Chondrocyte (in vitro differentiated cells): ENCODE measurements around the gene SLC43A2. TPM values are rescaled to one million over a fixed set of nuclear protein-coding genes. Genes with fewer than 3 reads are reported as not detected.
A peak's percentile ranks its signal among the peaks of the same experiment; 100 is the strongest.

Source experiments
- DNase-seq: peaks from one replicate; pipeline ENCODE4 v3.0.0; 2021; ENCODE audit warnings: mixed read lengths, low spot score
- H3K27ac Mint-ChIP-seq: one replicate; pipeline ENCODE4 v1.8.0; 2021; ENCODE audit warnings: mild to moderate bottlenecking, moderate library complexity, mixed read lengths; ENCODE audit not compliant: unreplicated experiment
- H3K27me3 Mint-ChIP-seq: 2 replicates; pipeline ENCODE4 v1.8.0; 2021; ENCODE audit warnings: low read depth, mixed read lengths
- H3K36me3 Mint-ChIP-seq: 2 replicates; pipeline ENCODE4 v1.8.0; 2021; ENCODE audit warnings: low read depth, mixed read lengths
- H3K4me1 Mint-ChIP-seq: 2 replicates; pipeline ENCODE4 v1.8.0; 2021; ENCODE audit warnings: low read depth, mild to moderate bottlenecking, mixed read lengths
- H3K4me3 Mint-ChIP-seq: one replicate; pipeline ENCODE4 v1.8.0; 2021; ENCODE audit warnings: mild to moderate bottlenecking, moderate library complexity, mixed read lengths; ENCODE audit not compliant: unreplicated experiment
- H3K9me3 Mint-ChIP-seq: 2 replicates; pipeline ENCODE4 v1.8.0; 2021; ENCODE audit warnings: low read depth, mixed read lengths
- CTCF ChIP-seq: fragments of 200-600 bp; sonication (generic); IDR thresholded peaks from 2 replicates; pipeline ENCODE4 v1.5.0; 2021; ENCODE audit warnings: antibody characterized with exemption, mild to moderate bottlenecking, moderate library complexity
- total RNA-seq: library from RNA; stranded (reverse); gene quantifications from 3 replicates; pipeline ENCODE4 v1.2.1, GENCODE V29; 2021

Gene SLC43A2
- total RNA-seq, 1 donor from 2014 or later = 3.3 TPM

- Mint-ChIP-seq H3K27ac (peak overlapping the region; percentile 53), H3K4me3 (no peak overlapping the region), H3K27me3 (no peaks in the 10 kb centered on the region), H3K4me1 (peaks cover 5% of the 10 kb centered on the region), H3K36me3 (no peaks in the 10 kb centered on the region), H3K9me3 (no peaks in the 10 kb centered on the region)
- no peak for TF ChIP-seq CTCF
- no peak for DNase-seq
Measured at GRCh38 chr17:1617620-1618174, 10.9 kb downstream of the SLC43A2 start.

DNA sequence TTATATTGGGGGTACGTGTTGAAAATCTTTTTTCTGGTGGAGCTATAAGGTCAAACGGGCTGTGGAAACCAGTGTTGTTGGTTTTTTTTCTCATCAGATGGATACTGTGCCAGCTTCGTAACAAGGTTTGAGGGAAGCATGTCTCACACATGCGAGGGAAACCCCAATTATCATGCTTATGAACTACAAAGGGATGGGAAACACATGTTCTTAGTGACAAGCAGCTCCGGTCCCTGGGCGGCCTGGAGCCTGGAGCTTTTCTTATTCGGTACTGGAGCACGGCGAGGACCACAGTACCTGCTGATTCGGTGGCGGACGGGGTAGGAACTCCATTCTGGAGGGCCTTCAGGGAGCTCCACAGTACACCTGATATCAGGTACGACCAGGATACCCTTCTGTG, 12.5 kb downstream of the SLC43A2 start:
- no peak overlapping the region for H3K4me3 Mint-ChIP-seq
- H3K27me3 Mint-ChIP-seq = no peaks in the 10 kb centered on the region
- peaks cover 5% of the 10 kb centered on the region for H3K4me1 Mint-ChIP-seq

DNA sequence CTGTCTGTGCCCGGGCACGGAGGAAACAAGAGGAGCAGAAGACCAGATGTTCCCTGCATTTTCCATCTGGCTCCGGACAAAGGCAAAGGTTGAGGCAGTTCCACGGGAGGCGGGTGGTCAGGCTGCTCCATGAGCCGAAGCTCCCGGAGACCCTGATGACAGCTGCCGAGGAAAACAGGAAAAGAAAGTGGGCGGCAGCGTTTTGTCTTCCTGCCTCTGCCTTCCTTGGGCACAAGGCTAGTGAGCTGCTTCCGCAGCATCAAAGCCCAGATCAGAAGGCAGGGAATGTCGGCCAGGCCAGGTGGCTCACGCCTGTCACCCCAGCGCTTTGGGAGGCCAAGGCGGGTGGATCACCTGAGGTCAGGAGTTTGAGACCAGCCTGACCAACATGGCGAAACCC, 16.2 kb downstream of the SLC43A2 start:
- Mint-ChIP-seq H3K27ac (no peak overlapping the region), H3K4me3 (no peak overlapping the region), H3K27me3 (no peaks in the 10 kb centered on the region), H3K9me3 (no peaks in the 10 kb centered on the region), H3K4me1 (no peaks in the 10 kb centered on the region), H3K36me3 (no peaks in the 10 kb centered on the region)
- no peak for DNase-seq
- TF ChIP-seq CTCF = no peak

More for the DNA sequence above, 12.5 kb downstream of the SLC43A2 start:
- Mint-ChIP-seq H3K27ac (no peak overlapping the region), H3K9me3 (no peaks in the 10 kb centered on the region), H3K36me3 (no peaks in the 10 kb centered on the region)
- TF ChIP-seq CTCF = no peak
- no peak for DNase-seq

DNA sequence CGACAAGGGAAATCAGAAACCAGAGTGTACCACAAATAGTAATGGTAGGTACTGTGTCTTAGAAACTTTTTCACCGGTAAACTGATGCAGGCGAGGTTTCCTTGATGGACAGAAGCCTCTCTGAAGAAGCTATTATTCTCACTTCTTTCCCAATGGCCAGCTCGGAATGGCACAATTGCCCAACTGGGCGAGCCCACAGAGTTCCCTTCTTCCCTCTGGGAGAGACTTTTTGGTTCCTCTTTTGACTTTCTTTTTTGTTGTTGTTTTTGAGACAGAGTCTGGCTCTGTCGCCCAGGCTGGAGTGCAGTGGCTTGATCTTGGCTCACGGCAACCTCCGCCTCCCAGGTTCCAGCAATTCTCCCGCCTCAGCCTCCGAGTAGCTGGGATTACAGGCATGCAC, 16.9 kb downstream of the SLC43A2 start:
- no peaks in the 10 kb centered on the region for H3K4me1 Mint-ChIP-seq
- H3K4me3 Mint-ChIP-seq = no peak overlapping the region
- no peaks in the 10 kb centered on the region for H3K9me3 Mint-ChIP-seq
- DNase-seq = no peak
- no peak for TF ChIP-seq CTCF
- no peaks in the 10 kb centered on the region for H3K27me3 Mint-ChIP-seq
- no peak overlapping the region for H3K27ac Mint-ChIP-seq
- H3K36me3 Mint-ChIP-seq = no peaks in the 10 kb centered on the region

- Mint-ChIP-seq H3K36me3 (no peaks in the 10 kb centered on the region), H3K4me3 (no peak overlapping the region), H3K9me3 (no peaks in the 10 kb centered on the region), H3K4me1 (no peaks in the 10 kb centered on the region), H3K27me3 (no peaks in the 10 kb centered on the region), H3K27ac (no peak overlapping the region)
- TF ChIP-seq CTCF = no peak
- no peak for DNase-seq
Measured at GRCh38 chr17:1608676-1609075, 20.0 kb downstream of the SLC43A2 start.
